HepG2 (cell line): ENCODE results near the gene LCA5. TPM values are rescaled to one million over a fixed set of nuclear protein-coding genes. Genes with fewer than 3 reads are reported as not detected.

Source experiments
- CCAR2 ChIP-seq: fragments of 200-400 bp; formaldehyde crosslinking; optimal IDR thresholded peaks from 2 replicates; pipeline ENCODE3; 2018; ENCODE audit warnings: low read depth, mild to moderate bottlenecking, low read length, moderate library complexity
- CSRNP2 ChIP-seq: sonication (generic); formaldehyde crosslinking; conservative IDR thresholded peaks from 2 replicates; pipeline ENCODE4 v1.8.0; 2022; ENCODE audit warnings: low read depth, missing genetic modification reagents
- KAT8 ChIP-seq: IDR thresholded peaks from 2 replicates; pipeline ENCODE4 v1.6.1; 2016; ENCODE audit warnings: missing genetic modification reagents, missing compliant biosample characterization
- MYNN ChIP-seq: sonication (generic); formaldehyde crosslinking; IDR thresholded peaks from 2 replicates; pipeline ENCODE4 v1.4.0; 2020; ENCODE audit warnings: mild to moderate bottlenecking, low read depth, missing genetic modification reagents
- NFYB ChIP-seq: sonication (generic); formaldehyde crosslinking; IDR thresholded peaks from 2 replicates; pipeline ENCODE4 v1.4.0; 2020; ENCODE audit warnings: missing genetic modification reagents
- PAF1 ChIP-seq: IDR thresholded peaks from 2 replicates; pipeline ENCODE4 v1.6.1; 2016; ENCODE audit warnings: missing genetic modification reagents, missing compliant biosample characterization
- PHF5A ChIP-seq: IDR thresholded peaks from one replicate; pipeline ENCODE4 v1.6.1; 2018; ENCODE audit warnings: low read depth, missing genetic modification reagents; ENCODE audit not compliant: unreplicated experiment
- SALL2 ChIP-seq: sonication (generic); formaldehyde crosslinking; IDR thresholded peaks from 2 replicates; pipeline ENCODE4 v1.8.1; 2023; ENCODE audit warnings: mild to moderate bottlenecking, missing genetic modification reagents, inconsistent platforms
- SP5 ChIP-seq: IDR thresholded peaks from 2 replicates; pipeline ENCODE4 v1.6.1; 2016; ENCODE audit warnings: low read depth, borderline replicate concordance
- THAP11 ChIP-seq: IDR thresholded peaks from 2 replicates; pipeline ENCODE4 v1.6.1; 2016; ENCODE audit warnings: missing biosample characterization, missing genetic modification reagents
- U2AF1 ChIP-seq: fragments of 200-400 bp; formaldehyde crosslinking; optimal IDR thresholded peaks from 2 replicates; pipeline ENCODE3; 2017; ENCODE audit warnings: mild to moderate bottlenecking, low read depth, low read length
- ZFP36L1 ChIP-seq: sonication (generic); formaldehyde crosslinking; IDR thresholded peaks from 2 replicates; pipeline ENCODE4 v1.8.0; 2022; ENCODE audit warnings: mild to moderate bottlenecking, missing genetic modification reagents, moderate library complexity
- ZNF136 ChIP-seq: sonication (generic); formaldehyde crosslinking; IDR thresholded peaks from 2 replicates; pipeline ENCODE4 v1.8.1; 2022; ENCODE audit warnings: low read depth, mild to moderate bottlenecking, moderate library complexity, missing genetic modification reagents
- ZNF251 ChIP-seq: sonication (generic); formaldehyde crosslinking; IDR thresholded peaks from 2 replicates; pipeline ENCODE4 v1.9.0; 2021; ENCODE audit warnings: mild to moderate bottlenecking, missing genetic modification reagents
- ZNF367 ChIP-seq: sonication (generic); formaldehyde crosslinking; IDR thresholded peaks from 2 replicates; pipeline ENCODE4 v1.4.0; 2020; ENCODE audit warnings: missing genetic modification reagents, borderline replicate concordance
- ZNF772 ChIP-seq: sonication (generic); formaldehyde crosslinking; IDR thresholded peaks from 2 replicates; pipeline ENCODE4 v1.5.0; 2020; ENCODE audit warnings: mild to moderate bottlenecking, missing genetic modification reagents
- ZNF776 ChIP-seq: sonication (generic); formaldehyde crosslinking; IDR thresholded peaks from 2 replicates; pipeline ENCODE4 v1.4.0; 2020; ENCODE audit warnings: mild to moderate bottlenecking, missing genetic modification reagents
- polyA plus RNA-seq, 8 experiments: library from polyadenylated mRNA; depleted of rRNA in 3 of 8; stranded (reverse) in 7 of 8; unstranded in 1 of 8; fragments of >200 nt; fragmentation: Illumina TruSeq in 4 of 8; extraction: Trizol in 4 of 8; gene quantifications; 2 replicates each; pipeline versions ENCODE4 v1.2.1 to v1.2.3, GENCODE V29; 2011 to 2016; ENCODE audit warnings: low read depth in 4 of 8, missing spikeins in 1 of 8, mixed read lengths in 1 of 8; ENCODE audit not compliant: insufficient read depth in 1 of 8
- total RNA-seq, 5 experiments: library from RNA; depleted of rRNA; stranded (reverse); fragments of >200 nt; fragmentation: Illumina TruSeq; extraction: Trizol; gene quantifications; 2 replicates each; pipeline ENCODE4 v1.2.3, GENCODE V29; 2016; ENCODE audit warnings: low read depth in 1 of 5
- TF ChIP-seq, protein P1 (sequence below): sonication (generic); formaldehyde crosslinking; IDR thresholded peaks from 2 replicates; pipeline ENCODE4 v1.4.0; 2020; ENCODE audit warnings: missing genetic modification reagents, borderline replicate concordance
- TF ChIP-seq, protein P2 (sequence below): sonication (generic); formaldehyde crosslinking; IDR thresholded peaks from 2 replicates; pipeline ENCODE4 v1.4.0; 2020; ENCODE audit warnings: missing genetic modification reagents, low read depth, mild to moderate bottlenecking, borderline replicate concordance
- TF ChIP-seq, protein P3 (sequence below): sonication (generic); formaldehyde crosslinking; IDR thresholded peaks from 2 replicates; pipeline ENCODE4 v1.8.0; 2022; ENCODE audit warnings: mild to moderate bottlenecking, missing genetic modification reagents, moderate library complexity
- TF ChIP-seq, protein P4 (sequence below): sonication (generic); formaldehyde crosslinking; IDR thresholded peaks from 2 replicates; pipeline ENCODE4 v1.8.1; 2023; ENCODE audit warnings: mild to moderate bottlenecking, missing genetic modification reagents

The LCA5 gene
- total and polyA plus RNA-seq, 2 of the 13 experiments (the other 11 are each of a cell fraction or from before 2014, with no cell fraction given), result 0.84 to 4.6 TPM

DNA sequence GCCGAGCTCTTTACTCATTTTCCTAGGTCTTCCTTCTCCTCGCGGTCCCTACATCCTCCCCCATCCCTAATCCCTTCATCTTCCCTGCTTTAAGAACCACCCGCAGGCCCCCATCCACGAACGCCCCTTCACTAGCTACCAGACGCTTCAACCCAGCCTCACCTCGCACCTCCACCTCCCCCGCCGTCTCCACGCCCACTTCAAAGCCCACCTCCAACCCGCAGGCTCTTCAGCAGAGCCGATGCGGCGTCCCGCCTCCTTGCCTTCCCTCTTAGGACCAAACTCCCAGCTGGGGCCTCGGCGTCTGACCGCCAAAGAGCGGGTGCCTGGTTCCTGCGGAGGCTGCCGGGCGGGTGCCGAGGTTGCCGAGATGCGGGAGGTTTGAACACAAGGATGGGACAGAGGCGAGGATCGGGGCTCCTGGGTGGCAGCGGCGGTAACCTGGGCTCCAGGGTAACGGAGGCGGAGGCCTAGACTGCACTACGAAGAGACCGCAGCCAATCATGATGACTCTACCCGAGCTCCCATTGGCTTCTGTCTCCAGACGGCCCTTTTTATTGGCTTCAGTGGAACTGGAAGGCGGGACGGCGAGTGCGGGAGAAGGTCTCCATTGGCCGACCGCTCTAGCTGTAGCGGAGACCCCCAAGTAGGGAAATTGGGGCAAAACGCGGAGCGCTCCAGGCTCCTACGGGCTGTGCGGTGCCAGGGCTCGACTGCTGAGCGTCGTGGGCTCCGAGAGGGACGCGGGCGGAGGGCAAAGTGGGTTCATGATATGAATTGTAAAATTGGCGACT is at the start of gene LCA5 (continued):
- TF ChIP-seq, protein P1, sequence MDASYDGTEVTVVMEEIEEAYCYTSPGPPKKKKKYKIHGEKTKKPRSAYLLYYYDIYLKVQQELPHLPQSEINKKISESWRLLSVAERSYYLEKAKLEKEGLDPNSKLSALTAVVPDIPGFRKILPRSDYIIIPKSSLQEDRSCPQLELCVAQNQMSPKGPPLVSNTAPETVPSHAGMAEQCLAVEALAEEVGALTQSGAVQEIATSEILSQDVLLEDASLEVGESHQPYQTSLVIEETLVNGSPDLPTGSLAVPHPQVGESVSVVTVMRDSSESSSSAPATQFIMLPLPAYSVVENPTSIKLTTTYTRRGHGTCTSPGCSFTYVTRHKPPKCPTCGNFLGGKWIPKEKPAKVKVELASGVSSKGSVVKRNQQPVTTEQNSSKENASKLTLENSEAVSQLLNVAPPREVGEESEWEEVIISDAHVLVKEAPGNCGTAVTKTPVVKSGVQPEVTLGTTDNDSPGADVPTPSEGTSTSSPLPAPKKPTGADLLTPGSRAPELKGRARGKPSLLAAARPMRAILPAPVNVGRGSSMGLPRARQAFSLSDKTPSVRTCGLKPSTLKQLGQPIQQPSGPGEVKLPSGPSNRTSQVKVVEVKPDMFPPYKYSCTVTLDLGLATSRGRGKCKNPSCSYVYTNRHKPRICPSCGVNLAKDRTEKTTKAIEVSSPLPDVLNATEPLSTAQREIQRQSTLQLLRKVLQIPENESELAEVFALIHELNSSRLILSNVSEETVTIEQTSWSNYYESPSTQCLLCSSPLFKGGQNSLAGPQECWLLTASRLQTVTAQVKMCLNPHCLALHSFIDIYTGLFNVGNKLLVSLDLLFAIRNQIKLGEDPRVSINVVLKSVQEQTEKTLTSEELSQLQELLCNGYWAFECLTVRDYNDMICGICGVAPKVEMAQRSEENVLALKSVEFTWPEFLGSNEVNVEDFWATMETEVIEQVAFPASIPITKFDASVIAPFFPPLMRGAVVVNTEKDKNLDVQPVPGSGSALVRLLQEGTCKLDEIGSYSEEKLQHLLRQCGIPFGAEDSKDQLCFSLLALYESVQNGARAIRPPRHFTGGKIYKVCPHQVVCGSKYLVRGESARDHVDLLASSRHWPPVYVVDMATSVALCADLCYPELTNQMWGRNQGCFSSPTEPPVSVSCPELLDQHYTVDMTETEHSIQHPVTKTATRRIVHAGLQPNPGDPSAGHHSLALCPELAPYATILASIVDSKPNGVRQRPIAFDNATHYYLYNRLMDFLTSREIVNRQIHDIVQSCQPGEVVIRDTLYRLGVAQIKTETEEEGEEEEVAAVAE (CRISPR knock-in tag), result no peak
- TF ChIP-seq, protein P2, sequence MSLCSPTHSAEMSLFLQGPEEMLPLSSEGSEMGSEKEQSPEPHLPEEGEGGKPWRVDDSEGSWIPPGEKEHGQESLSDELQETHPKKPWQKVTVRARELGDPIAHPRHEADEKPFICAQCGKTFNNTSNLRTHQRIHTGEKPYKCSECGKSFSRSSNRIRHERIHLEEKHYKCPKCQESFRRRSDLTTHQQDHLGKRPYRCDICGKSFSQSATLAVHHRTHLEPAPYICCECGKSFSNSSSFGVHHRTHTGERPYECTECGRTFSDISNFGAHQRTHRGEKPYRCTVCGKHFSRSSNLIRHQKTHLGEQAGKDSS (CRISPR knock-in tag), result no peak
- TF ChIP-seq NFYB (CRISPR knock-in tag), result peak; percentile 95
- 0 out of 2 replicates have a peak, but pooled peaks have one; percentile 58 for TF ChIP-seq ZFP36L1 (CRISPR knock-in tag)
- no peak for TF ChIP-seq CCAR2
- TF ChIP-seq ZNF772 (CRISPR knock-in tag), result no peak; the same call in 1 of the 2 replicates
- no peak for TF ChIP-seq PAF1 (CRISPR knock-in tag)
- peak; percentile 57 for TF ChIP-seq KAT8 (CRISPR knock-in tag)
- no peak for TF ChIP-seq CSRNP2 (CRISPR knock-in tag)
- TF ChIP-seq SALL2 (CRISPR knock-in tag), result peak; percentile 45; the same call in 1 of the 2 replicates
- no peak for TF ChIP-seq PHF5A (CRISPR knock-in tag)
- TF ChIP-seq THAP11 (CRISPR knock-in tag), result peak; percentile 44; the same call in 1 of the 2 replicates
- no peak for TF ChIP-seq ZNF251 (CRISPR knock-in tag)
- TF ChIP-seq SP5 (CRISPR knock-in tag), result no peak
- no peak for TF ChIP-seq U2AF1
- TF ChIP-seq, protein P3, sequence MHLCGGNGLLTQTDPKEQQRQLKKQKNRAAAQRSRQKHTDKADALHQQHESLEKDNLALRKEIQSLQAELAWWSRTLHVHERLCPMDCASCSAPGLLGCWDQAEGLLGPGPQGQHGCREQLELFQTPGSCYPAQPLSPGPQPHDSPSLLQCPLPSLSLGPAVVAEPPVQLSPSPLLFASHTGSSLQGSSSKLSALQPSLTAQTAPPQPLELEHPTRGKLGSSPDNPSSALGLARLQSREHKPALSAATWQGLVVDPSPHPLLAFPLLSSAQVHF, result no peak
- no peak for TF ChIP-seq MYNN (CRISPR knock-in tag)
- no peak for TF ChIP-seq ZNF367 (CRISPR knock-in tag)
- TF ChIP-seq, protein P4, sequence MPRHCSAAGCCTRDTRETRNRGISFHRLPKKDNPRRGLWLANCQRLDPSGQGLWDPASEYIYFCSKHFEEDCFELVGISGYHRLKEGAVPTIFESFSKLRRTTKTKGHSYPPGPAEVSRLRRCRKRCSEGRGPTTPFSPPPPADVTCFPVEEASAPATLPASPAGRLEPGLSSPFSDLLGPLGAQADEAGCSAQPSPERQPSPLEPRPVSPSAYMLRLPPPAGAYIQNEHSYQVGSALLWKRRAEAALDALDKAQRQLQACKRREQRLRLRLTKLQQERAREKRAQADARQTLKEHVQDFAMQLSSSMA (CRISPR knock-in tag), result no peak
- no peak for TF ChIP-seq ZNF136 (CRISPR knock-in tag)
- no peak for TF ChIP-seq ZNF776 (CRISPR knock-in tag)
